T-helper 2 cell treated with Interferon-gamma antibody and Interleukin-4, amounts not matched to agents 5 μg/mL and 100 μg/mL, for 36 hours (primary cell): ENCODE data around the gene SMO.

ENCODE experiments used
- DNase-seq: peaks from one replicate; pipeline ENCODE4 v3.0.0; 2021; ENCODE audit warnings: low spot score
- H3K27ac Mint-ChIP-seq: one replicate; pipeline ENCODE4 v1.8.0; 2021; ENCODE audit warnings: mild to moderate bottlenecking, mixed read lengths
- H3K27me3 Mint-ChIP-seq: one replicate; pipeline ENCODE4 v1.8.0; 2021; ENCODE audit warnings: low read depth, mixed read lengths
- H3K36me3 Mint-ChIP-seq: one replicate; pipeline ENCODE4 v1.8.0; 2021; ENCODE audit warnings: low read depth, mixed read lengths
- H3K4me1 Mint-ChIP-seq: one replicate; pipeline ENCODE4 v1.8.0; 2021; ENCODE audit warnings: low read depth, mixed read lengths
- H3K4me3 Mint-ChIP-seq: one replicate; pipeline ENCODE4 v1.8.0; 2022; ENCODE audit warnings: mild to moderate bottlenecking, moderate library complexity, mixed read lengths
- H3K9me3 Mint-ChIP-seq: one replicate; pipeline ENCODE4 v1.8.0; 2021; ENCODE audit warnings: mixed read lengths

The SMO gene

DNA sequence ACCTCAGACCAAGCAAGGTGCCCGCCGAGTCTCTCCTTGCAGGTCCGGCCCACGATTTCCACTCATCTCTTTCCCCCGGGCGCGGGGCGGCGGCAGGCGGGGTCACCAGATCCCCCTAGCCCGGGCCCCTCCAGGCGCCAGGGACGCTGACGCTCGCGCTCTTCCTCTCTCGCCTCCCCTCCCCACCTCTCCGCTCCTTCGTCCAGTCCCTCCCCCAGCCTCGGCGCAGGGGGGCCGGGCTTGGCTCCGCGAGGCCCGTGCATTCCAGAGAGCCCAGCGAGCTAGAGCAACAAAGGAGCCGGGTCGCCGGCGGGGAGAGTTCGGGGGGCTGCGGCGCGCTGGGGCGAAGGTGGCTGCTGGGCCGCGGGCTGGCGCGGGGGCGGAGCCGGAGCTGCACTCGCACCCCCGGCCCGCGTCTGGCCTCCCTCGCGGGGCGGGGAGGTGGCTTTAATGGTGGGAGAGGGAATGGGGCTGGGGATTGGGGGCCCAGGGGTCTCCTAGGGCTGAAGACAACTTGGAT is at the start of gene SMO:
SMO (plus strand) TSS at position 262 of the 520 bp plus-strand sequence. CDS start 519 bp downstream, outside the sequence.
- H3K4me1 Mint-ChIP-seq: peaks cover 4% of the 10 kb centered on the region
- H3K9me3 Mint-ChIP-seq: no peaks in the 10 kb centered on the region
- no peaks in the 10 kb centered on the region for H3K36me3 Mint-ChIP-seq
- H3K27me3 Mint-ChIP-seq: peaks cover 72% of the 10 kb centered on the region
- no peak within 1 kb of the TSS for H3K27ac Mint-ChIP-seq
- peak within 1 kb of the TSS; percentile 57 for H3K4me3 Mint-ChIP-seq
- DNase-seq: no peak

DNA sequence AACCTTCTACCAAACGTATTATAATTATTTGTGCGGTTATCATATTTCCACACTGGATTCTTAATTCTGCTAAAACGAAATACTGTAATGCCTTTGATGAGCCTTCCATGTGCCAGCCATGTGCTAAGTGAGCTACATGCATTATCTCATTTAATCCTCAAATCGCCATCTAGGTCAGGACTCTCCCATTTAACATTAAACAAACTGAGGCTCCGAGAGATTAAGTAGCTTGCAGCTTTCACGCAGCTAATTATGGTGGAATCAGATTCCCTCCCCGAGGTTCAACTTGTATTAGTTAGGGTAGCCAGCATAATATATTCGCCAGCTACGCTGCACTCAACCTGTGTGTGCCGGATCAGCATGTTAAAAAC is 44.7 kb upstream of the SMO start:
- H3K9me3 Mint-ChIP-seq: no peaks in the 10 kb centered on the region
- H3K27me3 Mint-ChIP-seq: peaks cover 38% of the 10 kb centered on the region
- peaks cover 11% of the 10 kb centered on the region for H3K4me1 Mint-ChIP-seq
- no peak overlapping the region for H3K27ac Mint-ChIP-seq
- H3K36me3 Mint-ChIP-seq: no peaks in the 10 kb centered on the region
- DNase-seq: no peak
- peak overlapping the region; percentile 88 for H3K4me3 Mint-ChIP-seq

DNA sequence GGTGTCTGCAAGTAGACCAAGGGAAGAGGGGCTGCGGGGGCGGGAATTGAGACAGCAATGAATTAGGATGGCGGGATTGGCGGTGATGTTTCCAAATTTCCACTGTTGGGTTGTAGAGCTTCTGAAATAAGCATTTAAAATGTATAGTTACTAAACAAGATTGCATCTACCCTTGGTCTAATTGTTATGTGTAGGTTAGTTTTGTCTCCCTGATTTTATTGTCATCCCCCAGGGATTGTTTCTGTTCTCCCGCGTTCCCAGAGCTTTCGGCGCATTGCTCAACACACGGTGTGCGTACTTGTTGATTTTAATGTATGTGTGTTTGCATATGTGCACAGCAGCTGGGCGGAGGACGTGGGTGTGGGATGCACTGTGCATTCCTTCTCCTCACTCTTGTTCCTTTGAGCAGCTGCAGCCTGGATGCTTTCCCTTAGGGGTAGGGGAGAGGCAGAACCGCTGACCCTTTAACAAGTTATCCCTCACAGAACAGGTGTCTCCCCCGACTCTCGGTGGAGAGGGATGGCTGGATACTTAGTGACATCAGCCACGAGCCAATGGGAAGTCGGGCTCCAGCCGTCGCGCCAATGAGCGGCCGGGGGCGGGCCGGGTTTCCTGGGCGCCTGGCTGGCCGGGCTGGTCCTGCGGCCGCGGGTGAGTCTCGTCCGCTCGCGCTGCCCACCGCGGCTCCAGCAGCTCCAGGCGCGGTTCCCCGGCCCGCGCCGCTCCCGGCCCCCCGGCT is 44.2 kb upstream of the SMO start, which contains the start of gene TSPAN33:
TSPAN33 (plus strand) TSS at position 613 of the 739 bp plus-strand sequence. CDS start 274 bp downstream, outside the sequence.
- peak; percentile 73 for DNase-seq
- Mint-ChIP-seq H3K9me3 (no peaks in the 10 kb centered on the region), H3K27me3 (peaks cover 38% of the 10 kb centered on the region), H3K36me3 (no peaks in the 10 kb centered on the region), H3K27ac (no peak within 1 kb of the TSS), H3K4me3 (peak within 1 kb of the TSS; percentile 88), H3K4me1 (peaks cover 11% of the 10 kb centered on the region)

DNA sequence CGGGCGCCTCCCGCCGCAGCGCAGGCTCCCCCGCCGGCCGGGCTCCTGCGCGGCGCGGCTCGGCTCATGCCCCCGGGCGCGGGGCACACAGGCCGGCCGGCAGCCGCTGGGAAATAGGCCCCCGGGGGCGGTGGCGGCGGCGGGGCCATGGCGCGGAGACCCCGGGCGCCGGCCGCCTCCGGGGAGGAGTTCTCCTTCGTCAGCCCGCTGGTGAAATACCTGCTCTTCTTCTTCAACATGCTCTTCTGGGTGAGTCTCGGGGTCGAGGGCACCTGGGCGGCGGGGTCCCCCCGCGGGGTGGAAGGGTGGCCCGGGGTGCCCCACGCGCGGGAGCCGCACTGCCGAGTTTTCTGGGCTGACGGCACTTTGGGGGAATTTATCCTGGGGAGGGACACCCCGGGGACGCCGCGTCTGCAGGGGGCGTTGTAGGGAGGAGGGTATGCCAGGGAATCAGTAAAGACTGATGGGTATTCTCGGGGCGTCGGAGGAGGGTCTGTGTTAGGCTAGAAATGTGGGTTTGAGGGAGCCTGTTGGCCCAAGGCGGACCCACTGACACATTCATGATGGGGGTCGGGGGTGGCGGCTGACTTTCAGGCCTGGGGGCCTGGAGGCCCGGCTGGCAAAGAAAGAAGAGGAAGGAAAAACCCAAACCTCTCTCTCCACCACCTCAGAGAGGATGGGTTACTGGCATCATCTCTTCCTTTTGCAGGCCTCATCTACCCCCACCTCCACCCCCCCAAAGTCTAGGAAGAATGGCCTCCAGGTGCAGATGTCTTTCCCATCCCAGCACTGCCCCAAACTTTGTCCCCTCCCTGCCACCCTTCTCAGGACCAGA is 43.4 kb upstream of the SMO start:
- no peaks in the 10 kb centered on the region for H3K36me3 Mint-ChIP-seq
- peaks cover 36% of the 10 kb centered on the region for H3K27me3 Mint-ChIP-seq
- H3K4me3 Mint-ChIP-seq: peak overlapping the region; percentile 73
- no peak for DNase-seq
- H3K4me1 Mint-ChIP-seq: peaks cover 11% of the 10 kb centered on the region
- no peaks in the 10 kb centered on the region for H3K9me3 Mint-ChIP-seq
- H3K27ac Mint-ChIP-seq: no peak overlapping the region

DNA sequence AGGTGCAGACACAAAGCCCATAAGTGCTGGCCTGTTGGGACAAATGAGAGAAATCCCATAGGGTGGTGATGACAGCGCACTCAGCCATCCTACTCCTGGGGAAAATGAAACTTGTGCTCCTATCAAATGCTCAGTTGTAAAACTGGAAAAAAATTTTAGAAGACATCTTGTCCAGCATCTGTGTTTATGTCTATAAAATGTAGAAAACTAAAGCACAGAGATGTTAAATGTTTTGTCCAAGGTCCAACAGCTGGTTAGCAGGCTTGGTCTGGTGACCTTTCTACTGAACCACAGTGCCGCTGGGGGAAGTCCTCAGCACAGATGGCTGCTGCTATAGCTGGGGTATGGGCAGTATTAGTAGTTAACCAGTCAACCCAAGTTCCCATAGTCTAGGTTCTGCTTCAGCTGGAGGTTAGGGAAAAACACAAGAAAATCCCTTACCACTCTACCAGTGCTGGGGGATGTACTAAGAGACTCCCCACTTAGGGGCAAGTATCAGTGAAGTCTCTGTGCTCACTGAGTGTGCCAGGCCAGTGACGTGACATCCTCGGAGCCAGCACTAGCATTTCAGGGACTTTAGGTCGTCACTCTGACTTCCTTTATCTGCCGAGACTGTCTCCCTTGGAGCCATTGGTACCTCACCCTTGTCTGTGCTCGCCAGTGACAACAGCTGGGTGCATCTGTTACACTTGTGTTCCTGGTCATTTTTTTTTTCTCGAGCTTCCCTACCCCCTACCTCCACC is 42.0 kb upstream of the SMO start:
- H3K4me3 Mint-ChIP-seq: peak overlapping the region; percentile 73
- no peak overlapping the region for H3K27ac Mint-ChIP-seq
- H3K9me3 Mint-ChIP-seq: no peaks in the 10 kb centered on the region
- peaks cover 36% of the 10 kb centered on the region for H3K27me3 Mint-ChIP-seq
- H3K36me3 Mint-ChIP-seq: no peaks in the 10 kb centered on the region
- DNase-seq: no peak
- peaks cover 11% of the 10 kb centered on the region for H3K4me1 Mint-ChIP-seq

DNA sequence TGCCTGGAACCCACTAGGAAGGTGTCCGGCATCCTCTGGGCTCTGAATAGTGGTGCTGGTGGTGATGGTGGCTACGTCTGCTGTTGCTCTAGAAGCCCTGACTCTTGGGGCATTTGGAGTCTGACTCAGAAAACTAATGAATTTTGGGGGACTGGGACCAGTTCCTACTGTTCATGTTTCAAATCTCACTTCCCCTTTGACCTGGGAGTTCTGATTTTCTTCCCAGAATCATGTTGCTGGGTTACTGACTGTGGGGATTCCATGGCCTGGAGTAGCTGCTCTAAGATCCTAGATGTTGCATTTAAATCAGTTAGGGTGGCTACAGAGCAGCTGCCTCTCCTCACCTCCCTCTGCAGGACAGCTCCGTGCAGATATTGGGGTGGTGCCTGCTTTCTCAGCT is 40.7 kb upstream of the SMO start:
- Mint-ChIP-seq H3K9me3 (no peaks in the 10 kb centered on the region), H3K36me3 (no peaks in the 10 kb centered on the region), H3K4me3 (no peak overlapping the region), H3K27me3 (peaks cover 37% of the 10 kb centered on the region), H3K27ac (no peak overlapping the region), H3K4me1 (peaks cover 11% of the 10 kb centered on the region)
- DNase-seq: no peak

DNA sequence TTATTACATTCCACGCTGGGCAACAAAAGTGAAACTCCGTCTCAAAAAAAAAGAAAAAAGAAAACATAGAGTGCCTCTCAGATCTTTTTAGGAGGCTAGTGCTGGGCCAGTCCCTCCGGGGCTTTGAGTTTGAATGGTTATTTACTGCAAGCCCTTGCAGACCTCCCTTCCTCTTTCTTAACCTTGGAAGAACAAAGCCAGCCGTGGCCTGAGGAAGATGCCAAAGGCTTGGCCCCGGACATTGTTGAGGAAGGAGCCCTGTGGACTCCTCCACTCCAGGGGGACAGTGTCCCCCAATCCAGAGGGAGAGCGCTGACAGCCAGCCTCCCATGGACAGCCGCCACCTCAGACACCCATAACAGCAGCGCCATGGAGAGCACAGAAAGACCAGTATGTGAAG is 38.9 kb upstream of the SMO start:
- H3K9me3 Mint-ChIP-seq: no peaks in the 10 kb centered on the region
- peaks cover 26% of the 10 kb centered on the region for H3K27me3 Mint-ChIP-seq
- DNase-seq: no peak
- H3K4me3 Mint-ChIP-seq: no peak overlapping the region
- H3K4me1 Mint-ChIP-seq: peaks cover 8% of the 10 kb centered on the region
- H3K36me3 Mint-ChIP-seq: no peaks in the 10 kb centered on the region
- H3K27ac Mint-ChIP-seq: no peak overlapping the region

DNA sequence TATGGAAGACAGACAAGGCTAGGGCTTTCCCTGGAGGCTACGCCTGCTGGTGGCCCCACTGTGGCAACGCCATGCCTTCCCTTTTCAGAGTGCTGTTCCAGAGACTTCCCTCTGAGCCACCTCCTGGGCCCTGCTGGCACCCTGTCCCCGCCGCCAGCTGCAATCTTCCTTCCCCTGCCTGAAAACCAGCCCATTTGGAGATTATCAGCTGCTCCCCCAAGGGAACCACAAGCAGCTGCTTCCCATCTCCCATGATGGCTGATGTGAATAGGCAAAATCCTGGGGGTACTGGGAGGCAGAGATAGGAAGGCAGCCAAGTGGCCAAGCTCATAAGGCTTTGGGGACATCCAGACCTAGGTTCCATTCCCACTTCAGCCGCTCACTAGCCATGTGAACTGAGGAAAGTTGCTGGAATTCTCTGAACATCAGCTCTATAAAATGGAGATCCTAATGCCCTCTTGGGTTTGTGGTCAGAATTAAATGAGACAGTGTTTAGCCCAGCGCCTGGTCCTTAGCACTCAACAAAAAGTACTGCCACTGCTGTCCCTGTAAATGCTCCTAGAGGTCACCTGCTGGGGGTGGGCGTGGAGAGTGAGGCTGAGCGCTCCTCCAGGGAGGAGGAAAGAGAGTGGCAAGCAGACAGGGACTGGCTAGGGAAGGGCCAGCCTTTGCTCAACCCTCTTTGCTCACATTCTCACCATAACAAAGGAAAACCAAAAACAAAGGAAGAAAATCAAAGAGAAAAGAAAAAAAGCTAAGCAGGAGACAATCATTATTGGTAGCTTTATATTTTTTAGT is 38.0 kb upstream of the SMO start:
- Mint-ChIP-seq H3K27me3 (peaks cover 30% of the 10 kb centered on the region), H3K9me3 (no peaks in the 10 kb centered on the region), H3K4me3 (no peak overlapping the region), H3K27ac (no peak overlapping the region), H3K4me1 (peaks cover 5% of the 10 kb centered on the region), H3K36me3 (no peaks in the 10 kb centered on the region)
- DNase-seq: no peak

DNA sequence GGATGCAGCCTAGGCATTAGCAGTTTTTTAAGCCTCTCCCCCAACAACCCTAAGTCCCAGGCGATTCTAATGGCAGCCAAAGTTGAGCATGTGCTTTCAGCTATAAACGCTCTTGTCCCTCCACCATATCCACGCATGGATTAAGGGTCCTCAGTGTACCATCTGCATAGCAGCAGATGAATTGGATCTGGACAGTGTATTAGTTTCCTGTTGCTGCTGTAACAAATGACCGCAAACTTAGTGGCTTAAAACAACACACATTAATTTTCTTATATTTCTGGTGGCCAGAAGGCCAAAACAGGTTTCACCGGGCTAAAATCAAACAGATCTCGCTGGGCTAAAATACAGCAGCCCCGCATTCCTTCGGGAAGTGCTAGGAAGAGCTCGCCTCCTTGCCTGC is 30.8 kb upstream of the SMO start:
- H3K36me3 Mint-ChIP-seq: no peaks in the 10 kb centered on the region
- no peak overlapping the region for H3K27ac Mint-ChIP-seq
- peaks cover 15% of the 10 kb centered on the region for H3K27me3 Mint-ChIP-seq
- H3K4me1 Mint-ChIP-seq: no peaks in the 10 kb centered on the region
- no peak for DNase-seq
- no peak overlapping the region for H3K4me3 Mint-ChIP-seq
- H3K9me3 Mint-ChIP-seq: no peaks in the 10 kb centered on the region

DNA sequence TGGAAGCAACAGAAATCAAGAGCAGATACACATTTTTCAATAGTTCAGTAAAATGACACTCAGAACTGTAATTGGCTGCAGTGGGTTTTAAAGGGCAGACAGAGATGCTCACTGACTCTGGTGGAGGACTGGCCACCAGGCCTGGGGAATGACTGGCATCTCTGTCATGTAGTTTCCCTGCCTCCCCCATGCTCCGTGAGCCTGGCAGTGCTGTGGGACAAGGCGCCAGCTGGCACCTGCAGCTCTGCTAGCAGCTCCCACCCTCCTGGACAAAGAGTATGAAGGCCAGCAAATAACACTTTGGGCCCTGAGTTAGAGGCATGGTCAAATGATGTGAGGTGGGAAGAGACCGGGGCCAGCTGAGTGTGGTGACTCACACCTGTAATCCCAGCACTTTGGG is 28.9 kb upstream of the SMO start:
- H3K27ac Mint-ChIP-seq: no peak overlapping the region
- peaks cover 9% of the 10 kb centered on the region for H3K27me3 Mint-ChIP-seq
- no peaks in the 10 kb centered on the region for H3K4me1 Mint-ChIP-seq
- no peak overlapping the region for H3K4me3 Mint-ChIP-seq
- no peaks in the 10 kb centered on the region for H3K9me3 Mint-ChIP-seq
- no peaks in the 10 kb centered on the region for H3K36me3 Mint-ChIP-seq
- DNase-seq: no peak

DNA sequence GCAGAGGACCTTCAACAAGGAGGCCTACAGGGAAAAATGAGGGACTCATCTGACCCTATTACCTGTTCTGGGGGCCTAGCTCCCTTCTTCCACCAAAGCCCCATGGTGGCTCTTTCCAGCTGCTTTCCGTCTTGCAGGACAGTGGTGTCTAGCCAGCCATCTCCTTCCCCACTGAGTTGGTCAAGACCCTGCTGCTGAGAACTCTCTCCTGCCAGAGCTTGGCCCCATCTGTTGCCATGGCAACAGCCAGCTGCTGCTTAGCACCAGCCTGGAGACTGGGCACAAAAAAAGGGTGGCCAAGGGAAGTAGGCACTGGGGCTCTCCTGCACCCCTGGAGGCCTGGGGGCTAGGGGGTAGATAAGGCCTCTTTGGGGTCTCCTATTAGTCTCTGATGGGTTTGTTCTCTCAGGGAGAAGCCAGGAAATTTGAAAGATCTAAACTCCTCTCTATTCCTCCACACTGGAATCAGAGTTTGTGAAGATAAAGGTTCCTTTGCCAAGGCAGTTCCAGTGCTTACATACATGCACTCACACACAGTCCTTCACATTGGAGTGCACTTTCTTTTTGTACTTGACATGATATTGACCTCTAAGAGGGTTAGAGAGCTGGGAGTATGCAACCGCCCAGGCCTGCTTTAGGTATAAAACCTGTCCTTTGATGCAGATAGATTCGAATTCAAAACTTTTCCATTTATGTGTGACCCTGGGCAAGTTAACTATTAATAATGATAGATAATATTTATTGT is 28.1 kb upstream of the SMO start:
- Mint-ChIP-seq H3K4me3 (no peak overlapping the region), H3K27me3 (peaks cover 7% of the 10 kb centered on the region), H3K9me3 (no peaks in the 10 kb centered on the region), H3K27ac (no peak overlapping the region), H3K4me1 (no peaks in the 10 kb centered on the region), H3K36me3 (no peaks in the 10 kb centered on the region)
- no peak for DNase-seq

DNA sequence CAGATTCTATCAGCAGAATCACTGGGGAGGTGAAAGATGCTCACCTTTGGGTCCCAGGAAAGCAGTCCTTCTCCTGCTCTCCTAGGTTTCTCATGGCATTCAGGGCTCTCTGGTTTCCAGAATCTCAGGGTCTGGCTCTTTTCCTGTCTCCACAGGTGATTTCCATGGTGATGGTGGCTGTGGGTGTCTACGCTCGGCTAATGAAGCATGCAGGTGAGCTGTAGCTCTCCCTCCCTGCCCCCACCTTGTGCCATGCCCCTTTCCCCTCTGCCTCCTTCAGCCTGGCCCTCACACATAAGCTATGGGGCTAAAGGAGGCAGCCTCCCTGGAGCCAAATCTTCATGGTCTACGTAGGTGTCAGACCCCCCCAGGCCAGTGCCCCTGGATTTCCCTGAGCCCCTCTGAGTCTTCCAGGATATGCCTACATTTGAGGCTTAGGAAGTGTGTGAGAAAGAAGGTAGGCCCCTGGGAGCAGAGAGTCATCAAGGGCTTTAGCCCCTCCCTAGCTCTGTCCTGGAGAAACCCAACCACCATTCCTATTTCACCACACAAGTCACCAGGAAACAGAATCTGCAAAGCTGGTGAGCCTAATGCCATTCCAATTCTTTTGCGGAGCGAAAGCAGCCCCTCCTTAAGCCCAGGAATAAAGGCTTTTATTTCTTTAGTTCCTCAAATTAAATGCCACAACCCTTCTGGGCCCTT is 26.8 kb upstream of the SMO start:
- H3K27ac Mint-ChIP-seq: no peak overlapping the region

More for the DNA sequence above, 26.8 kb upstream of the SMO start:
- Mint-ChIP-seq H3K9me3 (no peaks in the 10 kb centered on the region), H3K4me1 (no peaks in the 10 kb centered on the region), H3K36me3 (no peaks in the 10 kb centered on the region), H3K4me3 (no peak overlapping the region), H3K27me3 (peaks cover 3% of the 10 kb centered on the region)
- no peak for DNase-seq
